PFSK-1 (cell line): ENCODE measurements around the gene AIF1.

Experiments
- FOXP2 ChIP-seq: optimal IDR thresholded peaks from 2 replicates; pipeline ENCODE3; 2011; ENCODE audit warnings: borderline replicate concordance, control low read depth, inconsistent platforms; ENCODE audit not compliant: insufficient read depth; ENCODE audit errors: extremely low read length, extremely low read depth
- POLR2AphosphoS5 ChIP-seq: IDR thresholded peaks from 2 replicates; pipeline ENCODE4 v1.6.1; 2012; ENCODE audit warnings: low read depth, mild to moderate bottlenecking, control low read depth, low read length, moderate library complexity
- REST ChIP-seq, 2 experiments: IDR thresholded peaks; 2 replicates each; pipeline versions ENCODE4 v1.6.1 to v1.8.0; 2011 to 2012; ENCODE audit warnings: low read depth in 2 of 2, low read length in 2 of 2, control low read depth in 1 of 2, inconsistent platforms in 1 of 2, mild to moderate bottlenecking in 1 of 2, moderate library complexity in 1 of 2; ENCODE audit not compliant: insufficient read depth in 1 of 2
- SIN3A ChIP-seq: IDR thresholded peaks from 2 replicates; pipeline ENCODE4 v1.6.1; 2012; ENCODE audit warnings: mild to moderate bottlenecking, low read length, moderate library complexity, borderline replicate concordance; ENCODE audit not compliant: insufficient read depth
- TAF1 ChIP-seq: IDR thresholded peaks from 2 replicates; pipeline ENCODE4 v1.6.1; 2012; ENCODE audit warnings: low read length, control low read depth, borderline replicate concordance; ENCODE audit not compliant: insufficient read depth

Gene AIF1

GRCh38 chr6:31655349-31656237, 40.6 kb downstream of the AIF1 start, which contains the start of gene APOM:
TSS of gene APOM (plus strand) at chr6:31655894. CDS start at chr6:31655967, 73 bp downstream.
- TF ChIP-seq TAF1 (no peak), SIN3A (no peak), POLR2AphosphoS5 (no peak), REST (IDR thresholded peaks at IDR 0.05; ENCODE audit: insufficient read depth in 1 of 2, low read depth in 2 of 2, low read length in 2 of 2) (no peak), FOXP2 (no peak)

GRCh38 chr6:31657406-31658157, 42.5 kb downstream of the AIF1 start:
- TF ChIP-seq REST (IDR thresholded peaks at IDR 0.05; ENCODE audit: insufficient read depth in 1 of 2, low read depth in 2 of 2, low read length in 2 of 2) = peak in 1 of 2 experiments; percentile 46; a peak in 1 of 4 replicates
- no peak for TF ChIP-seq SIN3A

- no peak for TF ChIP-seq FOXP2
- TF ChIP-seq REST (IDR thresholded peaks at IDR 0.05; ENCODE audit: insufficient read depth in 1 of 2, low read depth in 2 of 2, low read length in 2 of 2) = no peak
- no peak for TF ChIP-seq TAF1
- TF ChIP-seq POLR2AphosphoS5 = no peak
- no peak for TF ChIP-seq SIN3A
Measured at GRCh38 chr6:31658158-31658688, 43.2 kb downstream of the AIF1 start.

DNA sequence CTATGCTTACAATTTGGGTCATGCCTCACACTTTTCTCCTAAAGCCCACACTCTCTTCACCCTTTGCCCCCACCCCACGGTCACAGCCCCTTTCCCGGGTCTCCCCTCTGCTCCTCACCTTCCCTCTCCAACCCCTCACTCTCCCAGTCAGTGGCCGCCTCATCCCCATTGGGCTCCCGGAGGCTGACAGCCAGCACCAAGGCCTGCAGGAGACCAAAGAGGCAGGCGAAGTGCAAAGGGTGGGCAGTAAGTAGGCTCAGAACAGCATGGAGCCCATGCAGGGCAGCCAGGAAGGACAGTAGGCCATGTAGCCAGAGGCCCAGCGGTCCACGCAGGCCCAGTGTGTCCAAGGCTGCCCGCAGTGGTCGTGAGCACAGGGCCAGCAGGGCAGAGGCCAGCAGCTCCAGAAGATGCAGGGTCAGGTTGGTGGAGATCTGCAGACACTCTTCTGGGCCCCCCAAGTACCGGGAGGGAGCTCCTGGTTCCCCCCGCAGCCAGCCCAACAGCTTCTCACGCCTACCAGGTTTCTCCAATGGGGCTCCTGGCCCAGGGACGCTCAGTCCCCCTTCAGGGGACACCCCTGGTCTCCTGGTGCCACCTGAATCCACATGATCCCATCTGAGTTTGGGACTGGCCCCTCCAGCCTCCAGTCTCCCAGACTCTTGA, 44.1 kb downstream of the AIF1 start:
- TF ChIP-seq SIN3A (no peak), TAF1 (no peak), REST (IDR thresholded peaks at IDR 0.05; ENCODE audit: insufficient read depth in 1 of 2, low read depth in 2 of 2, low read length in 2 of 2) (no peak), POLR2AphosphoS5 (no peak; the same call in 1 of the 2 replicates), FOXP2 (no peak)
